MM.1S (cell line): ENCODE data around the gene PHLPP2.

Source experiments
- DNase-seq: peaks from one replicate; pipeline ENCODE4 v3.0.0-alpha.2; 2015
- H2AFZ ChIP-seq: fragments of 300-600 bp; sonication (generic); 2 replicates; pipeline ENCODE4 v1.6.0; 2016; ENCODE audit warnings: antibody characterized with exemption, low read length
- H3F3A ChIP-seq: fragments of 300-600 bp; sonication (generic); 2 replicates; pipeline ENCODE4 v1.6.1; 2016; ENCODE audit warnings: mild to moderate bottlenecking, antibody characterized with exemption, low read length, moderate library complexity, mixed read lengths; ENCODE audit not compliant: insufficient read depth
- H3K27ac ChIP-seq: fragments of 300-600 bp; sonication (generic); 2 replicates; pipeline ENCODE4 v1.5.1; 2016; ENCODE audit warnings: mild to moderate bottlenecking, low read length
- H3K27me3 ChIP-seq: fragments of 300-600 bp; sonication (generic); replicated peaks from 2 replicates; pipeline ENCODE4 v1.6.0; 2016; ENCODE audit warnings: low read length; ENCODE audit not compliant: insufficient read depth
- H3K36me3 ChIP-seq: fragments of 300-600 bp; sonication (generic); replicated peaks from 2 replicates; pipeline ENCODE4 v1.6.1; 2016; ENCODE audit warnings: mild to moderate bottlenecking, low read length, mixed read lengths; ENCODE audit not compliant: insufficient read depth
- H3K4me1 ChIP-seq: fragments of 300-600 bp; sonication (generic); 2 replicates; pipeline ENCODE4 v1.6.1; 2016; ENCODE audit warnings: low read length, mixed read lengths
- H3K4me2 ChIP-seq: fragments of 300-600 bp; sonication (generic); 2 replicates; pipeline ENCODE4 v1.6.0; 2016; ENCODE audit warnings: low read depth, low read length
- H3K4me3 ChIP-seq: fragments of 300-600 bp; sonication (generic); 2 replicates; pipeline ENCODE4 v1.5.1; 2016; ENCODE audit warnings: low read length, mixed read lengths
- H3K79me2 ChIP-seq: fragments of 300-600 bp; sonication (generic); 2 replicates; pipeline ENCODE4 v1.6.1; 2016; ENCODE audit warnings: mixed run types, low read length, mixed read lengths
- H3K9ac ChIP-seq: fragments of 300-600 bp; sonication (generic); 2 replicates; pipeline ENCODE4 v1.6.1; 2016; ENCODE audit warnings: low read length, mixed read lengths
- H3K9me2 ChIP-seq: fragments of 300-600 bp; sonication (generic); replicated peaks from 2 replicates; pipeline ENCODE4 v1.6.1; 2016; ENCODE audit warnings: mild to moderate bottlenecking, low read length, mixed read lengths; ENCODE audit not compliant: insufficient read depth
- H3K9me3 ChIP-seq: fragments of 300-600 bp; sonication (generic); replicated peaks from 2 replicates; pipeline ENCODE4 v1.6.1; 2016; ENCODE audit warnings: mild to moderate bottlenecking, low read length, mixed read lengths; ENCODE audit not compliant: insufficient read depth
- H4K20me1 ChIP-seq: fragments of 300-600 bp; sonication (generic); 2 replicates; pipeline ENCODE4 v1.6.1; 2016; ENCODE audit warnings: mild to moderate bottlenecking, low read length, moderate library complexity, mixed read lengths; ENCODE audit not compliant: insufficient read depth
- EZH2 ChIP-seq: fragments of 300-600 bp; sonication (generic); optimal IDR thresholded peaks from 2 replicates; pipeline ENCODE3; 2017; ENCODE audit warnings: low read depth, mild to moderate bottlenecking, antibody characterized with exemption, low read length, mixed read lengths
- EZH2phosphoT487 ChIP-seq: fragments of 300-600 bp; sonication (generic); IDR thresholded peaks from 2 replicates; pipeline ENCODE4 v1.6.1; 2018; ENCODE audit warnings: antibody characterized with exemption, low read length
- TF ChIP-seq, protein P1 (sequence below): fragments of 300-600 bp; sonication (generic); IDR thresholded peaks from 2 replicates; pipeline ENCODE4 v1.5.1; 2016; ENCODE audit warnings: antibody characterized with exemption, low read length, mixed read lengths

Gene PHLPP2

GRCh38 chr16:71767060-71767900 is 42.8 kb upstream of the PHLPP2 start:
- TF ChIP-seq EZH2phosphoT487 (no peak), EZH2 (no peak)
- TF ChIP-seq, protein P1, sequence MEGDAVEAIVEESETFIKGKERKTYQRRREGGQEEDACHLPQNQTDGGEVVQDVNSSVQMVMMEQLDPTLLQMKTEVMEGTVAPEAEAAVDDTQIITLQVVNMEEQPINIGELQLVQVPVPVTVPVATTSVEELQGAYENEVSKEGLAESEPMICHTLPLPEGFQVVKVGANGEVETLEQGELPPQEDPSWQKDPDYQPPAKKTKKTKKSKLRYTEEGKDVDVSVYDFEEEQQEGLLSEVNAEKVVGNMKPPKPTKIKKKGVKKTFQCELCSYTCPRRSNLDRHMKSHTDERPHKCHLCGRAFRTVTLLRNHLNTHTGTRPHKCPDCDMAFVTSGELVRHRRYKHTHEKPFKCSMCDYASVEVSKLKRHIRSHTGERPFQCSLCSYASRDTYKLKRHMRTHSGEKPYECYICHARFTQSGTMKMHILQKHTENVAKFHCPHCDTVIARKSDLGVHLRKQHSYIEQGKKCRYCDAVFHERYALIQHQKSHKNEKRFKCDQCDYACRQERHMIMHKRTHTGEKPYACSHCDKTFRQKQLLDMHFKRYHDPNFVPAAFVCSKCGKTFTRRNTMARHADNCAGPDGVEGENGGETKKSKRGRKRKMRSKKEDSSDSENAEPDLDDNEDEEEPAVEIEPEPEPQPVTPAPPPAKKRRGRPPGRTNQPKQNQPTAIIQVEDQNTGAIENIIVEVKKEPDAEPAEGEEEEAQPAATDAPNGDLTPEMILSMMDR, result no peak
- no peak overlapping the region for H3K27ac ChIP-seq
- H4K20me1 ChIP-seq, result no peaks in the 10 kb centered on the region
- peaks cover 8% of the 10 kb centered on the region; the same call in 1 of the 2 replicates for H3K79me2 ChIP-seq
- H3K36me3 ChIP-seq, result peaks cover 11% of the 10 kb centered on the region
- no peak overlapping the region for H3K9ac ChIP-seq
- H2AFZ ChIP-seq, result no peak overlapping the region
- H3F3A ChIP-seq, result no peaks in the 10 kb centered on the region; the same call in 1 of the 2 replicates
- no peaks in the 10 kb centered on the region for H3K4me1 ChIP-seq
- H3K4me3 ChIP-seq, result no peak overlapping the region
- H3K9me2 ChIP-seq, result no peaks in the 10 kb centered on the region
- H3K9me3 ChIP-seq, result no peaks in the 10 kb centered on the region
- H3K4me2 ChIP-seq, result no peak overlapping the region
- DNase-seq, result no peak
- no peaks in the 10 kb centered on the region for H3K27me3 ChIP-seq

- H3K9me2 ChIP-seq, result no peaks in the 10 kb centered on the region
- H3K79me2 ChIP-seq, result peaks cover 4% of the 10 kb centered on the region; the same call in 1 of the 2 replicates
- no peaks in the 10 kb centered on the region; the same call in 1 of the 2 replicates for H3F3A ChIP-seq
- H3K9me3 ChIP-seq, result no peaks in the 10 kb centered on the region
- TF ChIP-seq, protein P1, result no peak
- no peak for TF ChIP-seq EZH2phosphoT487
- no peak for TF ChIP-seq EZH2
- no peak for DNase-seq
- no peak overlapping the region for H3K4me2 ChIP-seq
- H3K27me3 ChIP-seq, result no peaks in the 10 kb centered on the region
- peaks cover 11% of the 10 kb centered on the region; the same call in 1 of the 2 replicates for H3K36me3 ChIP-seq
- no peak overlapping the region for H3K4me3 ChIP-seq
- no peak overlapping the region for H3K27ac ChIP-seq
- H4K20me1 ChIP-seq, result no peaks in the 10 kb centered on the region
- no peak overlapping the region for H2AFZ ChIP-seq
- H3K4me1 ChIP-seq, result no peaks in the 10 kb centered on the region
- H3K9ac ChIP-seq, result no peak overlapping the region
Measured at GRCh38 chr16:71762186-71762585, 37.7 kb upstream of the PHLPP2 start.

DNA sequence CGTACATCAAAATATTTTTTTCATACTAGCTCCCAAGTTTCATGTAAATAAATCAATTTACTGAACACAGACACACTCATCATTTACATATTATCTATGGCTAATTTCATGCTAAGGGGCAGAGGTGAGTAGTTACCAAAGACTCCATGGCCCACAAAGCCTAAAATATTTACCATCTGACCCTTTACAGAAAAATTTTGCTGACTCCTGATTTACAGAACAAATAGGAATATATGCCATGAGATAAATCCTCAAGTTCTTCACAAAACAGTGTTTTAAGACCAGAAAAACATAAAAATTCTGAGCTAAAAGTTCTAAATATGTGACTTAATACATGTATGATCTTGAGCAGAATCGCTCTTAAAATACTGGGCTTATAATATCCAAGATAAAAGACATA is 36.6 kb upstream of the PHLPP2 start:
- Histone ChIP-seq H3K36me3 (peaks cover 11% of the 10 kb centered on the region; the same call in 1 of the 2 replicates), H3K4me1 (no peaks in the 10 kb centered on the region), H3F3A (no peaks in the 10 kb centered on the region), H3K4me2 (no peak overlapping the region), H3K79me2 (peaks cover 4% of the 10 kb centered on the region; the same call in 1 of the 2 replicates), H3K27ac (no peak overlapping the region), H4K20me1 (no peaks in the 10 kb centered on the region), H3K4me3 (no peak overlapping the region), H3K9me3 (no peaks in the 10 kb centered on the region), H3K9me2 (no peaks in the 10 kb centered on the region), H3K27me3 (no peaks in the 10 kb centered on the region), H2AFZ (no peak overlapping the region), H3K9ac (no peak overlapping the region)
- no peak for DNase-seq
- TF ChIP-seq EZH2phosphoT487 (no peak), EZH2 (no peak)
- TF ChIP-seq, protein P1, result no peak
